HEK293 (cell line): Measurements from ENCODE around the gene DUSP16.
"Not testable (repeated sequence)": the region's sequence is repeated elsewhere in the genome, so short reads cannot be mapped to it uniquely, and the experiment has no call there.

Experiments used
- CTCF ChIP-seq: fragments of 450-650 bp; formaldehyde crosslinking; IDR thresholded peaks from 2 replicates; pipeline ENCODE4 v1.5.1; 2016; ENCODE audit warnings: missing biosample characterization, missing genetic modification characterization
- GLI4 ChIP-seq: fragments of 450-650 bp; formaldehyde crosslinking; IDR thresholded peaks from 2 replicates; pipeline ENCODE4 v1.5.1; 2016; ENCODE audit warnings: missing biosample characterization, missing genetic modification characterization
- KLF16 ChIP-seq: fragments of 450-650 bp; formaldehyde crosslinking; IDR thresholded peaks from 2 replicates; pipeline ENCODE4 v1.5.1; 2017; ENCODE audit warnings: missing biosample characterization, missing genetic modification characterization
- ZNF133 ChIP-seq: fragments of 450-650 bp; formaldehyde crosslinking; IDR thresholded peaks from 2 replicates; pipeline ENCODE4 v1.5.1; 2016; ENCODE audit warnings: missing biosample characterization, missing genetic modification characterization
- ZNF24 ChIP-seq: fragments of 450-650 bp; formaldehyde crosslinking; IDR thresholded peaks from 2 replicates; pipeline ENCODE4 v1.5.1; 2016; ENCODE audit warnings: missing biosample characterization, missing genetic modification characterization
- ZNF311 ChIP-seq: fragments of 450-650 bp; formaldehyde crosslinking; IDR thresholded peaks from 2 replicates; pipeline ENCODE4 v1.5.1; 2017; ENCODE audit warnings: missing biosample characterization, missing genetic modification characterization, borderline replicate concordance
- ZNF391 ChIP-seq: fragments of 450-650 bp; formaldehyde crosslinking; IDR thresholded peaks from 2 replicates; pipeline ENCODE4 v1.5.1; 2016; ENCODE audit warnings: low read depth, missing biosample characterization, missing genetic modification characterization, borderline replicate concordance
- ZNF488 ChIP-seq: fragments of 450-650 bp; formaldehyde crosslinking; IDR thresholded peaks from 2 replicates; pipeline ENCODE4 v1.5.1; 2016; ENCODE audit warnings: missing biosample characterization, missing genetic modification characterization
- ZNF518A ChIP-seq: fragments of 450-650 bp; formaldehyde crosslinking; conservative IDR thresholded peaks from 2 replicates; pipeline ENCODE4 v1.5.1; 2016; ENCODE audit warnings: low read depth, missing biosample characterization, missing genetic modification characterization
- ZNF571 ChIP-seq: fragments of 450-650 bp; formaldehyde crosslinking; IDR thresholded peaks from 2 replicates; pipeline ENCODE4 v1.5.0; 2017; ENCODE audit warnings: missing biosample characterization, missing genetic modification characterization
- ZNF621 ChIP-seq: fragments of 450-650 bp; formaldehyde crosslinking; IDR thresholded peaks from 2 replicates; pipeline ENCODE4 v1.5.1; 2017; ENCODE audit warnings: missing biosample characterization, missing genetic modification characterization

GRCh38 chr12:12502130-12502814, 60.4 kb downstream of the DUSP16 start:
- not testable (repeated sequence) for TF ChIP-seq ZNF571 (tag by site-specific recombination); ZNF133 (tag by site-specific recombination); CTCF (tag by site-specific recombination); ZNF488 (tag by site-specific recombination); ZNF391 (tag by site-specific recombination); ZNF24 (tag by site-specific recombination); KLF16; ZNF311 (tag by site-specific recombination); ZNF621 (tag by site-specific recombination); ZNF518A (tag by site-specific recombination); GLI4
